Endodermal cell (in vitro differentiated cells): ENCODE results near the gene ABLIM1. TPM values are rescaled to one million over a fixed set of nuclear protein-coding genes. Genes with fewer than 3 reads are reported as not detected.

Experiments used
- DNase-seq: peaks from one replicate; pipeline ENCODE4 v3.0.0-alpha.2; 2017
- H3K27ac ChIP-seq: 2 replicates; pipeline ENCODE4 v1.5.1; 2013; ENCODE audit warnings: mild to moderate bottlenecking, low read depth, low read length, moderate library complexity
- H3K27me3 ChIP-seq: 2 replicates; pipeline ENCODE4 v1.6.1; 2013; ENCODE audit warnings: mild to moderate bottlenecking, low read length, moderate library complexity; ENCODE audit not compliant: insufficient read depth, control insufficient read depth, poor library complexity, severe bottlenecking
- H3K36me3 ChIP-seq: 2 replicates; pipeline ENCODE4 v1.7.0; 2013; ENCODE audit warnings: mild to moderate bottlenecking, low read length, moderate library complexity; ENCODE audit not compliant: control insufficient read depth, insufficient read depth
- H3K4me1 ChIP-seq: one replicate; pipeline ENCODE4 v1.7.0; 2013; ENCODE audit warnings: low read length; ENCODE audit not compliant: control insufficient read depth, insufficient read depth
- H3K4me3 ChIP-seq: 2 replicates; pipeline ENCODE4 v1.5.1; 2013; ENCODE audit warnings: mild to moderate bottlenecking, low read length, moderate library complexity
- H3K9ac ChIP-seq: 2 replicates; pipeline ENCODE4 v1.6.1; 2013; ENCODE audit warnings: mild to moderate bottlenecking, low read length, moderate library complexity; ENCODE audit not compliant: poor library complexity, severe bottlenecking; ENCODE audit errors: extremely low read depth
- H3K9me3 ChIP-seq: 2 replicates; pipeline ENCODE4 v1.6.1; 2013; ENCODE audit warnings: mild to moderate bottlenecking, low read length, moderate library complexity; ENCODE audit not compliant: control insufficient read depth
- H3K27ac Mint-ChIP-seq: 2 replicates; pipeline ENCODE4 v1.8.0; 2020; ENCODE audit warnings: mixed read lengths
- H3K27me3 Mint-ChIP-seq: 2 replicates; pipeline ENCODE4 v1.8.0; 2021; ENCODE audit warnings: mild to moderate bottlenecking, mixed read lengths; ENCODE audit not compliant: insufficient read depth
- H3K36me3 Mint-ChIP-seq: 2 replicates; pipeline ENCODE4 v1.8.0; 2020; ENCODE audit warnings: low read depth, mixed read lengths
- H3K4me1 Mint-ChIP-seq: 2 replicates; pipeline ENCODE4 v1.8.0; 2020; ENCODE audit warnings: mixed read lengths
- H3K4me3 Mint-ChIP-seq: 2 replicates; pipeline ENCODE4 v1.8.0; 2020; ENCODE audit warnings: mild to moderate bottlenecking, moderate library complexity, mixed read lengths
- H3K9me3 Mint-ChIP-seq: 2 replicates; pipeline ENCODE4 v1.8.0; 2020; ENCODE audit warnings: mild to moderate bottlenecking, mixed read lengths
- CTCF ChIP-seq: fragments of 200-600 bp; sonication (generic); conservative IDR thresholded peaks from 2 replicates; pipeline ENCODE4 v1.5.0; 2021; ENCODE audit warnings: antibody characterized with exemption, mild to moderate bottlenecking
- WGBS, 2 experiments: methylation state at CpG; one replicate each; pipeline versions ENCODE4 v1.1.5 to v1.1.7; 2013; ENCODE audit warnings: missing lambda C conversion rate in 2 of 2, mixed read lengths in 1 of 2; ENCODE audit not compliant: insufficient coverage in 1 of 2, insufficient read length in 1 of 2; 5-methylcytosine and 5-hydroxymethylcytosine counted together
- total RNA-seq, 2 donors: library from RNA; stranded (reverse); fragmentation: NEBNext Ultra II Directional in 1 of 2; extraction: Animal tissue kit (Norgen Biotek cat#: 25700) in 1 of 2; gene quantifications; 2 replicates in 1 of 2; 3 replicates in 1 of 2; pipeline ENCODE4 v1.2.1, GENCODE V29; 2021

The ABLIM1 gene
- total RNA-seq, 2 donors from 2014 or later, result 39.3 to 49.3 TPM

GRCh38 chr10:114688786-114689185 is 30.7 kb upstream of the ABLIM1 start:
- WGBS, 2 experiments, result 69 to 75% methylated on average over 4 to 5 of the region's 5 CpGs
- Mint-ChIP-seq H3K9me3 (no peaks in the 10 kb centered on the region), H3K27ac (no peak overlapping the region), H3K36me3 (no peaks in the 10 kb centered on the region), H3K4me1 (peaks cover 28% of the 10 kb centered on the region), H3K27me3 (no peaks in the 10 kb centered on the region), H3K4me3 (no peak overlapping the region)
- Histone ChIP-seq H3K4me3 (no peak overlapping the region), H3K36me3 (no peaks in the 10 kb centered on the region), H3K27ac (no peak overlapping the region), H3K27me3 (no peaks in the 10 kb centered on the region), H3K9me3 (no peaks in the 10 kb centered on the region), H3K4me1 (peaks cover 8% of the 10 kb centered on the region), H3K9ac (no peak overlapping the region)
- no peak for DNase-seq
- no peak for TF ChIP-seq CTCF

- DNase-seq, result no peak
- WGBS, 2 experiments, result 89 to 100% methylated on average over 3 of the region's 3 CpGs
- Mint-ChIP-seq H3K4me1 (peaks cover 28% of the 10 kb centered on the region), H3K27me3 (no peaks in the 10 kb centered on the region), H3K27ac (no peak overlapping the region), H3K9me3 (no peaks in the 10 kb centered on the region), H3K4me3 (no peak overlapping the region), H3K36me3 (no peaks in the 10 kb centered on the region)
- Histone ChIP-seq H3K27me3 (no peaks in the 10 kb centered on the region), H3K36me3 (no peaks in the 10 kb centered on the region), H3K9me3 (no peaks in the 10 kb centered on the region), H3K9ac (no peak overlapping the region), H3K4me3 (no peak overlapping the region), H3K27ac (no peak overlapping the region), H3K4me1 (peaks cover 8% of the 10 kb centered on the region)
- TF ChIP-seq CTCF, result no peak
These were observed 29.4 kb upstream of the ABLIM1 start for GRCh38 chr10:114687459-114687858.

GRCh38 chr10:114686013-114686412 is 27.9 kb upstream of the ABLIM1 start:
- WGBS, 2 experiments, result 90 to 93% methylated on average over 2 of the region's 2 CpGs
- Histone ChIP-seq H3K9me3 (no peaks in the 10 kb centered on the region), H3K4me3 (no peak overlapping the region), H3K4me1 (peaks cover 8% of the 10 kb centered on the region), H3K27ac (no peak overlapping the region), H3K27me3 (no peaks in the 10 kb centered on the region), H3K36me3 (no peaks in the 10 kb centered on the region), H3K9ac (no peak overlapping the region)
- H3K9me3 Mint-ChIP-seq, result no peaks in the 10 kb centered on the region
- H3K36me3 Mint-ChIP-seq, result no peaks in the 10 kb centered on the region
- no peak for DNase-seq
- no peaks in the 10 kb centered on the region for H3K27me3 Mint-ChIP-seq
- peaks cover 16% of the 10 kb centered on the region for H3K4me1 Mint-ChIP-seq
- no peak overlapping the region for H3K27ac Mint-ChIP-seq
- no peak for TF ChIP-seq CTCF
- H3K4me3 Mint-ChIP-seq, result no peak overlapping the region
